M059J (cell line): Measurements from ENCODE around the gene GPR137. TPM values are rescaled to one million over a fixed set of nuclear protein-coding genes. Genes with fewer than 3 reads are reported as not detected.
A peak's percentile ranks its signal among the peaks of the same experiment; 100 is the strongest.

Source experiments
- DNase-seq: peaks from one replicate; pipeline ENCODE4 v3.0.0-alpha.2; 2012; ENCODE audit warnings: low read depth
- total RNA-seq: library from RNA; depleted of rRNA; stranded (reverse); fragments of >200 nt; shearing (Covaris generic); gene quantifications from 2 replicates; pipeline ENCODE4 v1.2.3, GENCODE V29; 2014

GPR137 gene
- total RNA-seq, 1 experiment from 2014 or later: 39.5 TPM

GRCh38 chr11:64264371-64264852 lies 21.2 kb upstream of the GPR137 start:
- no peak for DNase-seq

GRCh38 chr11:64265176-64266160 lies 20.2 kb upstream of the GPR137 start:
- DNase-seq: no peak

GRCh38 chr11:64266339-64266738 lies 19.3 kb upstream of the GPR137 start:
- peak; percentile 69 for DNase-seq

- no peak for DNase-seq
These were observed 18.3 kb upstream of the GPR137 start for GRCh38 chr11:64267207-64267945.

DNA sequence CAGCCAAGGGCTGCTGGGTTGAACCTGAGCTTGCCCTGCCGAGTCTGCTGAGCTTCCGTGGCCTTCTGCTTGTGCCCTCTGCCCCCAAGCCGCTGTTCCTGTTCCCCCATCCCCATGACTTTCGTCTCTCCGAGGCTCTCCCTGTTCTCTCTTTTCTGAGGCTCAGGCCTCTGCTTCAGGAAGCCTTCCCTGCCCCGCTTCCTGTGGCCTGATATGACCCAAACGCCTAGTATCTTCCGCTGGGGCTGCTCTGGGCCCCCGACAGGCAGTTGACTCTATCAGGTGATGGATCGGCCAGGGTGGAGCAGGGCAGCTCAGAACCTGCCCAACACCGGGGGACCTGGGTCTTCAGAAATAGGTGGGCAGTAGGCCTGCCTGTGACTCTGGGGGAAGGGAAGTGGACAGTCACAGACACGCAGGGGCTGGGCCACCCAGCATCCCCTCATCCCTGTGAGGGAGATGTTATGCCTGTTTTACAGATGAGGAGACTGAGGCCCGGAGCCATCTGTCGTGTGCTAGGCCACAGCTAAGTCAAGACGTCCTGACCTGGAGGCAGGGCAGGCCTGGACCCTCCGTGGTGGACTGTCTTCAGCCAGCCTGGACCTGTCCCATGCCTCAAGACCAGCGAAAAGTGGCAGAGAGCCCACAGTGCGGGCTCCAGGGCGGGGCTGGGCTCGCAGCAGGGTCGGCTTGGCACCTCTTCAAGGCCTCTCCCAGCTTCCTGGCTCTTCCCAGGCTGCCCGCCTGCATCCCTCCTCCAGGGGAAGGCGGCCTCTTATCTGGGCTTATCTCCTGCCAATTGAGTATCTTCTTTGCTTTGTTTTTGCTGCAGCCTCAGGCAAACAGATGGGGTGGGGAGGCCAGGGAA lies 17.4 kb upstream of the GPR137 start:
- peak; percentile 90 for DNase-seq

DNA sequence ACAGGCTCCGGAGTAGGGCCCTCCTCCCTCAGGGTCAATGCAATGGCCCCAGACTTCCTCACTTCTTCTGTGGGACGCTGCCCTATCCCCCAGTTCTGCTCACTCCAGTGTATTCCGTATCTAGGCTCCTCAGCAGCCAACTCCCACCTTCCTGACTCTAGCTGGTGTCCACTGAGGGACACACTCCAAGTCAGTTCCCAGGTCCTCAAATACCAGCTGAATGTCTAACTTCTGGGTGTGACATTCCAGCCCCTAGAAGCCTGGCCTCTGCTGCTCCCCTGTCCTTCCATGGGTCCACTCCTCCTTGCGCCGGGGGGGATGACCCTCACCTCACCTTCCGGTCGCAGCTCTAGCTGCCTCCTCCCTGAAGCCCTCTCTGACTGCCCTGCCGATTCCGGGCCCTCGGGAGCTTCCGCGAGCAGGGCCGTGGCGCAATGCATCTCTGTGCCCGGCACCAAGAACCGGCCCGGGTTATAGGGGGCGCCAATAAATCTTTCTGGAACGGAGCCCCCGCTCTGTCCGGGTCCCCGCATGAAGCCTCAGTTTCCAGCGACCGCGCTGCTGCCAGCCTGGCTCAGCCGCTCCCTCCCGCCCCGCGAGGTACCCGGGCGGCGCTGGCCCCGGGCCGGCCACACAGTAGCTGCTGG lies 16.6 kb upstream of the GPR137 start:
- DNase-seq: no peak

GRCh38 chr11:64269540-64270220 lies 16.0 kb upstream of the GPR137 start:
- DNase-seq: peak; percentile 100

DNA sequence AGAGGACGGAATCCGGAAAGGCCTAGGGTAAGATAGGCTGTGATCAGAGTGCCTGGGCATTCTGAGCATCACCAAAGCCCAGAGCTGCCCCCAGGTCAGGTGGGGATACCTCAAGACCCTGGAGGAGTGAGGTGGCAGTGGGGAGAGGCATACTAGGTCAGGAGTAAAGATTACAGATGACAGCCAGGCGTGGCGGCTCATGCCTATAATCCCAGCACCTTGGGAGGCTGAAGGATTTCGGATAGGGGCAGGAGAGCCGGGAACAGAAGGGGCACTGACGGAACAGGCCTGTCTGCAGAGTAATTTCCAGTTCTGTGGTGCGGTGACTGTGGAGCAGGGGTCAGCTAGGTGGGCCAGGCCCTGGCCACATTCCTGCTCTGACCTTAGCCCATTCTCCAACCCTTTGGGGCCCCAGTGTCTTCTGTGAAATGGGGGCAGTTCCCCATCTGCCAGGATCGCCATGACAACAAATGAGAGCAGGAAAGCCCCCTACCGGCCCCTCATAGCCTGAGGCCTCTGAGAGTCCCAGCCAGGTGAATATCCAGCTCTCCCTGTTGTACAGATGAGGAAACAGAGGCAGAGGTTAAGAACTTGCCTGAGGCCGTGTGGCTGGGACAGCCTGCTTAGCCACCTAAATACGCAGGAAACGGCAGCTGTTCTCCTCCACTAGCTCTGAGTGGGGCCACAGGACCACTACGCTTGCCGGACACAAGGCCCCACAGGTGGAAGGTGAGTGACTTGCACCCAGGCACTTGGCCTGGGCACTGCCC lies 10.4 kb upstream of the GPR137 start:
- DNase-seq: no peak

DNA sequence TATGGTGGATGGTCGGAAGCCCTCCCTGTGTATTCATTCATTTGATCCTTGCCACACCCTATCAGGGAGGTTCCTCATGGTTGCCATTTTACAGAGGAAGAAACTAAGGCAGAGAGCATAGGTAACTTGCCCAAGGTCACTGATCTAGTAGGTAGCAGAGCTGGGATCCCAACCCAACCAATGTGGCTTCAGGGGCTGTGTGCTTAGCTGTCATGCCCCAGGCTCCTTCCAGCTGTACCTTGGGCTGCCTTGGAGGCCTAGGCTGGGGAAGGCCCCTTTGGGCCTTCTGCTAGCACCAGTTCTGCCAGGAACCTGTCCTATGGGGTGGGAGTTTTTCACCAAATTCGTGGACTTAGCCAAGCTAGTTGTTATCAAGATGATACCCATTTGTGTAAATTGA lies 9.8 kb upstream of the GPR137 start:
- DNase-seq: no peak

- DNase-seq: no peak
These were observed 8.8 kb upstream of the GPR137 start for GRCh38 chr11:64276653-64277431.

- DNase-seq: no peak
These were observed 7.0 kb upstream of the GPR137 start for GRCh38 chr11:64278576-64279190.

GRCh38 chr11:64281957-64282770 lies 3.5 kb upstream of the GPR137 start:
- DNase-seq: no peak

DNA sequence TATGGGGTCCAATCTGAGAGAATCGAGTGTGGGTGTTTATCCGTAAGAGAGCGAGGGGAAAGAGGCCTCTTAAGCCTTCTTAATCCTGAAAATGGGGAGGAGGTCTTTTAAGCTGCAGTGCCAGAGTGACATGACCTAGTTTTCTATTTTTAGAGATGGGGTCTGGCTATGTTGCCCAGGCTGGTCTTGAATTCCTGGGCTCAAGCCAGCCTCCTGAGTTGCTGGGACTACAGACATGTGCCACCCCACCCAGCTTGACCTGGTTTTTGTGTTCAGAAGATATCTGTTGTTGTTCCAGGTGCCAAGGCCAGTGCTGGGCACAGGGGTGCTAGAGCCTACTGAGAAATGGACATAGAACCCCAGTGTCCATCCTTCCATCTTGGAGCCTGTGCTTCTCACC lies 2.6 kb upstream of the GPR137 start:
- DNase-seq: no peak

- DNase-seq: peak; percentile 91
These were observed 1.3 kb upstream of the GPR137 start, which contains the start of gene BAD for GRCh38 chr11:64284048-64284961. Gene BAD, minus strand, starts transcription at chr11:64284665. Its CDS starts 297 bp downstream, at chr11:64284368.

GRCh38 chr11:64285885-64286800 lies 495 bp downstream of the GPR137 start:
- peak; percentile 35 for DNase-seq
